Measurements from ENCODE around the gene TPX2.
"Not testable (repeated sequence)": the region's sequence is repeated elsewhere in the genome, so short reads cannot be mapped to it uniquely, and the experiment has no call there.

The TPX2 gene

DNA sequence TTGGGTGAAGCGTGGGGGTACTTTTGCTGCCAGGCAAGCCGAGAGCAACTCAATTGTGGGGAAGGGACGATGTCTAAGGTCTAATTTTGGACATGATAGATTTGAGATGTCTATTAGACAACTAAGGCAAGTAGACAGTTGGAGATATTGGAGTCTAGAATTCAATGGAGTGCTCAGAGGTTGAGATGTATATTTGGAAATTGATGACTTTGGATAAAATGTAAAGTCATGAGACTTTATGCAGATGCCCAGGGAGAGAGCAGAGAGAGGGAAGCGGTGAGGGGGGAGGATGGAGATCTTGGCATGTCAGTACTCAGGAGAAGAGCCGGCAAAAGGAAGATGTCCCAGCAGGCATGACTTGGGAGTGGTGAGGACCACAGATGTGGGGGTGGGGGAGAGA, 87.0 kb downstream of the TPX2 start:
- H3K27ac ChIP-seq = no peak overlapping the region
- TF ChIP-seq, protein P1, sequence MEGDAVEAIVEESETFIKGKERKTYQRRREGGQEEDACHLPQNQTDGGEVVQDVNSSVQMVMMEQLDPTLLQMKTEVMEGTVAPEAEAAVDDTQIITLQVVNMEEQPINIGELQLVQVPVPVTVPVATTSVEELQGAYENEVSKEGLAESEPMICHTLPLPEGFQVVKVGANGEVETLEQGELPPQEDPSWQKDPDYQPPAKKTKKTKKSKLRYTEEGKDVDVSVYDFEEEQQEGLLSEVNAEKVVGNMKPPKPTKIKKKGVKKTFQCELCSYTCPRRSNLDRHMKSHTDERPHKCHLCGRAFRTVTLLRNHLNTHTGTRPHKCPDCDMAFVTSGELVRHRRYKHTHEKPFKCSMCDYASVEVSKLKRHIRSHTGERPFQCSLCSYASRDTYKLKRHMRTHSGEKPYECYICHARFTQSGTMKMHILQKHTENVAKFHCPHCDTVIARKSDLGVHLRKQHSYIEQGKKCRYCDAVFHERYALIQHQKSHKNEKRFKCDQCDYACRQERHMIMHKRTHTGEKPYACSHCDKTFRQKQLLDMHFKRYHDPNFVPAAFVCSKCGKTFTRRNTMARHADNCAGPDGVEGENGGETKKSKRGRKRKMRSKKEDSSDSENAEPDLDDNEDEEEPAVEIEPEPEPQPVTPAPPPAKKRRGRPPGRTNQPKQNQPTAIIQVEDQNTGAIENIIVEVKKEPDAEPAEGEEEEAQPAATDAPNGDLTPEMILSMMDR (IDR thresholded peaks at IDR 0.05) = no peak
- no peak for TF ChIP-seq ZFX (IDR thresholded peaks at IDR 0.05; ENCODE audit: borderline replicate concordance)

DNA sequence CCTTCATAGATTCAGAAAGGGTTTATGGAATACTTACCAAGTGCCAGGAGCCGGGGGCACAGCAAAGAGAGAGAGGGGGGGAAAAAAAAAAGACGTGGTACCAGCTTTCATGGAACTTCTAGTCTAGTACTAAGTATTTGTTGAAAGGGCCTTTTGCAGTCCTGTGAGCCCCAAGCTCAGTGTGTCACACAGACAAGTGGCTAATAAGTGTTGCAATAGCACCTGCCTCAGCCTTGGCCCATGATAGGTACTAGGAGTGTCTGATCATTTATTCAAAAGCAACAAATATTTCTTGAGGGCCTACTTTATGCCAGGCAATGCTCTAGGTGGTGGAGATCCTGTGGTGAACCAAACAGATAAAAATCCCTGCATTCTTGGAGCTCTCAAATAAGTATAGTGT, 88.0 kb downstream of the TPX2 start:
- TF ChIP-seq, protein P1 (IDR thresholded peaks at IDR 0.05) = no peak
- TF ChIP-seq ZFX (IDR thresholded peaks at IDR 0.05; ENCODE audit: borderline replicate concordance) = no peak
- H3K27ac ChIP-seq = no peak overlapping the region

DNA sequence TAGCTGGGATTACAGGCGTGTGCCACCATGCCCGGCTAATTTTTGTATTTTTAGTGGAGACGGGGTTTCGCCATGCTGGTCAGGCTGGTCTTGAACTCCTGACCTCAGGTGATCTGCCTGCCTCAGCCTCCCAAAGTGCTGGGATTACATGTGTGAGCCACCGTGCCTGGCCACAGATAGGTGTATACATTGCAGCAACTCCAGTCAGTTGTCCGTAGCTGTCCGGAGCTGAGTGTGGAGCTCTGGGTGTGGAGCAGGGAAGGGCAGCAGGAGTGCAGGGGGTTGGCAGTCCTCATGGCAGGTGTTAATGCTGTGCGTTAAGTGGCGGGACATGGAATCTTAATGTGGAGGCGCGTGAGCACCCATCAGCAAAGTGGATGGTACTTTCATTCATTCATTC, 88.9 kb downstream of the TPX2 start:
- not testable (repeated sequence) for H3K27ac ChIP-seq

DNA sequence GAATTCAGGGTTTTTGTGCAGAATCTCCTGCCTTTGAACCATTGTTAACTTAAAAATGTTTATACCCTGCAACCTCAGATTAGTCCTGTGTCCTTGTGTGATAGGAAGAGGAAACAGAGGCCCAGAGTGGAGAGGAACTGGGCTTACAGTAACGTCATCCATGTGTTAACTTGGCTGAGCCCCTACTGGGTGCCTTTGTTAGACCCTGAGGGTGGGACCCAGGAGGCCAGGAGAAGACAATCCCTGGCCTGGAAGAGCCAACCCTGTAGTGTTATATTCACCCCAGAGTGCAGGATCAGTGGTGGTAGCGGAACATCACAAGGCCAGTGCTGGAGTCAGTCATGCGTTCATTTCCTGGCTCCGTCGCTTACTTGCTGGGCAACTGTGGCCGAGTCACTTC, 90.6 kb downstream of the TPX2 start:
- H3K27ac ChIP-seq = no peak overlapping the region
- TF ChIP-seq, protein P1 (IDR thresholded peaks at IDR 0.05) = no peak
- no peak for TF ChIP-seq ZFX (IDR thresholded peaks at IDR 0.05; ENCODE audit: borderline replicate concordance)

DNA sequence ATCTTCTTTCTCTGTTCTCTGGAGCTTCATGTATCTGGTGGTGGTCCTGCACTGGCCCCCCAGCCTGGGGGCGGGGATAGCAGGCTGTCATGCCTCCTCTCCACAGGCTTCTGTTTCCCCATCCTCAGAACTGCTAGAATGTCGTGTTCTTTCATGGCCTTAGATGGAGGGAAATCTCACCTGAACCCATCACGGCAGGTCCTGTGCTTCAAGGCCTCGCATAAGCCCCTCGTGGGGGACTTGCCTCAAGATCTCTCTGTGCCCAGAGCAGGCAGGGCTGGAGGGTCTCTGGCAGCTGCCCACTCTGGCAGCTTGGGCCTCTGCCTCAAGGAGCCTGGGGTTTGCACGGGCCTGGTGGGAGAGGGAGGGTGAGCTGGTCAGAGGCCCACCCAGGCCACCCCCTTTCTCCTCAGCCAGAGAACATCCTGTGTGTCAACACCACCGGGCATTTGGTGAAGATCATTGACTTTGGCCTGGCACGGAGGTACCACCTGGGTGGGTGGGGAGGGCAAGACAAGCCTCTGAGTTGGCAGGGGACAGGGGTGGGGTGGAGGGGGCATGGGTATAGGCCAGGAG, 91.4 kb downstream of the TPX2 start:
- H3K27ac ChIP-seq = no peak overlapping the region
- TF ChIP-seq, protein P1 (IDR thresholded peaks at IDR 0.05) = no peak
- no peak for TF ChIP-seq ZFX (IDR thresholded peaks at IDR 0.05; ENCODE audit: borderline replicate concordance)

DNA sequence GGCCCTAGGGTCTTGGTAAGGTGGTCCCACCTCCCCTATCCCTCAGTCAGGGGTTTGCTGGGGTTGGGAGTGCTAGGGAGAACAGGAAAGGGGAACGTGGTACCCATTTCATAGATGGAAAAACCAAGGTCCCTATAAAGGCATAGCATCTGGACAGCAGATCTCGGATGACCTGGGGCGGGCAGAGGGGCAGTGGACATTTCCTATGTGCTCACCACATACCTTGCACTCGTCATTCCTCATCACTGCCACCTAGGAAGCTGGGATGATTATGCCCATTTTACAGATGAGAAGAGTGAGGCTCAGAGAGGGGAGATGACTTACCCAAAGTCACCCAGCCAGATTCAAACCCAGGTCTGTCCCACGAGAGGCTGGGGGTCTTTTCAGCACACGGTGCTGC, 92.1 kb downstream of the TPX2 start:
- no peak overlapping the region for H3K27ac ChIP-seq
- TF ChIP-seq ZFX (IDR thresholded peaks at IDR 0.05; ENCODE audit: borderline replicate concordance) = no peak
- TF ChIP-seq, protein P1 (IDR thresholded peaks at IDR 0.05) = no peak

DNA sequence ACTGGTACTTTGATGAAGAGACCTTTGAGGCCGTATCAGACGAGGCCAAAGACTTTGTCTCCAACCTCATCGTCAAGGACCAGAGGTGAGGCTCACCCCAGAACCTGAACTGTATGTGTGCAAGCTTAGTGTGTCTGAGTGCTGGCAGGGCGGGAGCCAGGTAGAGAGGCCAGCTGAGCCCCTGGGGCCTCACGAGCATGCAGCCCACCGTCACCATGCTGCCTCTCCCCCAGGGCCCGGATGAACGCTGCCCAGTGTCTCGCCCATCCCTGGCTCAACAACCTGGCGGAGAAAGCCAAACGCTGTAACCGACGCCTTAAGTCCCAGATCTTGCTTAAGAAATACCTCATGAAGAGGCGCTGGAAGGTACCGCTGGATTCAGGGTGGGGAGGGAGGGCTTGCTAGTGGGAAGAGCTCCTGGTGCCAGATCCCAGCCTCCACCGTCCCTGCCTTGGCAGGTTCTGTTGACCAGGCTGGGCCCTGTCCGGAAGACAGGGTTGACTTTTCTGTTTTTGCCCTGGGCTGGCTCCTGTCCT, 92.7 kb downstream of the TPX2 start:
- TF ChIP-seq ZFX (IDR thresholded peaks at IDR 0.05; ENCODE audit: borderline replicate concordance) = no peak
- TF ChIP-seq, protein P1 (IDR thresholded peaks at IDR 0.05) = no peak
- H3K27ac ChIP-seq = no peak overlapping the region
